Activated T-cell treated with anti-CD3 and anti-CD28 coated beads, Interleukin-2, amount 50 U/mL, for 48 hours (primary cell): ENCODE data around the gene CYP4A22.
A peak's percentile ranks its signal among the peaks of the same experiment; 100 is the strongest.
"Not testable (repeated sequence)": the region's sequence is repeated elsewhere in the genome, so short reads cannot be mapped to it uniquely, and the experiment has no call there.

Experiments used
- DNase-seq, 2 experiments: peaks; one replicate each; pipeline ENCODE4 v3.0.0-alpha.2; 2020

The CYP4A22 gene

DNA sequence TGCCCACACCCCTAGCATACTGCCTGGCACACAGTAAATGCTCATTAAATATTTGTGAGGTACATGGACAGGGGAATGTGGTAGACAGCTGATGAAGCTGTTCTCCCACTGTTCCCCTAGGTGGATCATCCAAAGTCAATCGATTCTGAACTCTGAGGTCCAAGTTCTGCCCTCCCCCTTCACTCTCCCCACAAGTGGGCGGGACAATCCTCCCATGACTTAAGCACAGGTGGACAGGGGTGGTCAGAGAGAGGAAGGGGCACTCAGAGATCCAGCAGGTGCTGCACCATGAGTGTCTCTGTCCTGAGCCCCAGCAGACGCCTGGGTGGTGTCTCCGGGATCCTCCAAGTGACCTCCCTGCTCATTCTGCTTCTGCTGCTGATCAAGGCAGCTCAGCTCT lies at the start of gene CYP4A22:
TSS of gene CYP4A22 (plus strand) at position 244 of the 400 bp plus-strand sequence. CDS start at position 289, 45 bp downstream.
- DNase-seq: no peak

- DNase-seq: peak in 1 of 2 experiments; percentile 18
These were observed 47.9 kb upstream of the CYP4A22 start for GRCh38 chr1:47089356-47089755.

DNA sequence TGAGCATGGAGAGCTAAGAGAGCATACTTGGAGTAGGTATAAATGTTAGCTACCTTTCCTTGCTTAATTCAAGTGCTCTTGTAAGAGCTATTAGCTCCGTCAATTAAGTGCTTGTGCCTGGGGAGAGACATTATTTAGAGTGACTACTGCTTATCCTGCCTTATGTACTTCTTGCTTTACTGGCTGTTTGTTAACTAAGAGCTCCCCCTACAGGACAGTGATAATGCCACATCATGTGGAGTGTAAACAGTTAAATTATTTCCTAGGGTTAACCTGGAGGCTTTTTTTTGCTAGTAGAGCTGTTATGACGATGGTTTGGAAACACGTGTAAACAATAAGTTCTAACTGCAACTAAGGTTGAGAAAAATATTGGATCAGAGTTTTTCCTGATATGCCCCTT lies 45.8 kb upstream of the CYP4A22 start:
- not testable (repeated sequence) for DNase-seq

DNA sequence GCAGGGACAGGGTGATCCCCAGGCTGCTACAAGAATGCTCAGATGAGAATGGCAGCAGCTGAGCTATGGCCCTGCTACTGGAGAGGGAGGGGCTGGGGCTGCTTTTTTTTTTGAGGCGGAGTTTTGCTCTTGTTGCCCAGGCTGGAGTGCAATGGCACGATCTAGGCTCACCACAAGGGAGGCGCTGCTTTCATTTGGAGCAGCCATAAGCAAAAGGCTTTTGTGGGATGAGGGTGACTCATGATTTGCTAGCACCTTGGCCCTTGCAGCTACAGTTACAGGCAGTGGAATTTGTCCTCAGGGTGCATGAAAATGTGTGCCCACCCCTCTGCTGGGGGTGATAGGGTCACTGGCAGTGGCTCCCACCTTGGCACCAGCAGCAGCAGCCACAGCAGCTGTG lies 32.4 kb upstream of the CYP4A22 start:
- DNase-seq: no peak

DNA sequence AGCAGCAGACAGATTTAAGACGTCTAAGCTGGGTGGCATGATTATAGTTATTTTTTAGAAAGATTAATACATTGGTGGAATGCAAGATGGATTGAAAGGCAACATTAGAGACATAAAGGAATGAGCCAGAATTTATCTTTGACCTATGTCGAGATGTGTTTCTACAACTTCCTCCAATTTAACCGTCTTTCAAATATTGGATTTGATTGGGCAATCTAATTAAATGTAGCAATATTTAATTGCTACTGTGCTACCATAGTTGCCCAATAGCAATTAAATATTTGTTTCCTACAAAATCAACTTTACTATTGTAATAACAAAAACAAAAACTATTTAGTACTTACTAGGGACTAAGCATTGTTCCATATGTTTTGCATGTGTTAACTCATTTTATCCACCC lies 30.4 kb upstream of the CYP4A22 start:
- no peak for DNase-seq

DNA sequence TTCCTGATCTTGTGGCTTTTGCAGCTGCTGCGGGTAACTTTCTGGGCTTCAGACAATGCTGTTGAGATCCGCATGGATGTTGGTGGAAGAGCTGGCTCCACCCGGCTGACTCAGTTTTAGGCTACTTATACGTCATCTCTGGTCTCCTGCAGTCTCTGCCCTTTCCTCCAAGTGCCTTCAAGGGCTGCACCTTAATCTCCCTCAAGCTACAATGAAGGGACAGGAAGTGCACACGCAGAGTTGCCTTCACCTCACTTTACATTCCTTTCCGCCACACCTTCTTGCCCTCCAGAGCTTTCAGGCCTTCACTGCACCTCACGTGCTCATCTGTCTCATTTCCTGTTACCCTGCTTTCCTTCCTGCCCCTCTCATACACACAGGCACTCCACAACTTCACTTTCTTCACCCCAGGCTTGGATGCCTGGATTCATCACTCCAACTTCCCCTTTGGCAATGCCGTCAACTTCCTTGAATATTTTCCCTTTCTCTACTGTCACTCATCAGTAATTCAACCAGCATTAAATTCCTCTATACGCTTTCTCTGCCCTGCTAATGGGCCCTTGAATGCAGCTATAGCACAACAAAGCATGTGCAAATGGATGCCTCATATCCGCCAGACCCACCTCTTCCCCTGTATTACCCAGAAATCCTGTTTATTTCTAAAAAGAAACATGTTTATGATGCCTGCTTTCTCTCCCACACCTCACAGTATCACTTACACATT lies 29.2 kb upstream of the CYP4A22 start:
- not testable (repeated sequence) for DNase-seq

GRCh38 chr1:47109482-47109881 lies 27.8 kb upstream of the CYP4A22 start:
- DNase-seq: not testable (repeated sequence)

GRCh38 chr1:47113178-47113577 lies 24.1 kb upstream of the CYP4A22 start:
- DNase-seq: no peak

DNA sequence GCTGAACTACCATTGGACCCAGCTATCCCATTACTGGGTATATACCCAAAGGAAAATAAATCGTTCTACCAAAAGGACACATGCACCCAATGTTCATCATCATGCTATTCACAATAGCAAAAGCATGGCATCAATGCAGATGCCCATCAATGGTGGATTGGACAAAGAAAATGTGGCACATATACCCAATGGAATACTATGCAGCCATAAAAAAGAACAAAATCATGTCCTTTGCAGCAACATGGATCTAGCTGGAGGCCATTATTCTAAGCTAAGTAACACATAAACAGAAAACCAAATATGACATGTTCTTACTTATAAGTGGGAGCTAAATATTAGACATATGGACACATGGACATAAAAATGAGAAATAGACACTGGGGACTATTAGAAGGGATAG lies 16.2 kb upstream of the CYP4A22 start:
- not testable (repeated sequence) for DNase-seq

GRCh38 chr1:47124834-47125233 lies 12.4 kb upstream of the CYP4A22 start:
- not testable (repeated sequence) for DNase-seq

DNA sequence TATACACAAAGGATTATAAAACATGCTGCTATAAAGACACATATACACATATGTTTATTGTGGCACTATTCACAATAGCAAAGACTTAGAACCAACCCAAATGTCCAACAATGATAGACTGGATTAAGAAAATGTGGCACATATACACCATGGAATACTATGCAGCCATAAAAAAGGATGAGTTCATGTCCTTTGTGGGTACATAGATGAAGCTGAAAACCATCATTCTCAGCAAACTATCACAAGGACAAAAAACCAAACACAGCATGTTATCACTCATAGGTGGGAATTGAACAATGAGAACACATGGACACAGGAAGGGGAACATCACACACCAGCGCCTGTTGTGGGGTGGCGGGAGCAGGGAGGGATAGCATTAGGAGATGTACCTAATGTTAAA lies 10.2 kb upstream of the CYP4A22 start:
- not testable (repeated sequence) for DNase-seq

- no peak for DNase-seq
These were observed 9.0 kb upstream of the CYP4A22 start for GRCh38 chr1:47128221-47128620.

GRCh38 chr1:47128854-47129253 lies 8.4 kb upstream of the CYP4A22 start:
- DNase-seq: not testable (repeated sequence)

GRCh38 chr1:47129489-47130230 lies 7.6 kb upstream of the CYP4A22 start:
- not testable (repeated sequence) for DNase-seq

GRCh38 chr1:47132665-47133064 lies 4.6 kb upstream of the CYP4A22 start:
- not testable (repeated sequence) for DNase-seq

GRCh38 chr1:47137925-47138615 lies 829 bp downstream of the CYP4A22 start:
- DNase-seq: no peak

- not testable (repeated sequence) for DNase-seq
These were observed 3.1 kb downstream of the CYP4A22 start for GRCh38 chr1:47140358-47140757.

DNA sequence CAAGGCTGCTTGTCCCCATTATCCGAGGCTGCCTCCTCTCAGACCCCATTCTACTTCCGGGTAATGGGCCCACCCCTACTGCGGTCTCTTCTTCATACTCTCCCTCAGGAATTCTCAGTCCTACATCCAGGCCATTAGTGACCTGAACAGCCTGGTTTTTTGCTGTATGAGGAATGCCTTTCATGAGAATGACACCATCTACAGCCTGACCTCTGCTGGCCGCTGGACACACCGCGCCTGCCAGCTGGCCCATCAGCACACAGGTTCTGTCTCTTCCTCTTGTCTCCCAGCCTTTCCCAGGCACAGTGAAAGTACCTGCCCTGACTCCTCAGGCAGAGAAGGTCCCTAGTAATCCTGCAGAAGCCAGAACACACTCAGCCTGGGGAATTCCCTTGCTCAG lies 6.4 kb downstream of the CYP4A22 start:
- not testable (repeated sequence) for DNase-seq

DNA sequence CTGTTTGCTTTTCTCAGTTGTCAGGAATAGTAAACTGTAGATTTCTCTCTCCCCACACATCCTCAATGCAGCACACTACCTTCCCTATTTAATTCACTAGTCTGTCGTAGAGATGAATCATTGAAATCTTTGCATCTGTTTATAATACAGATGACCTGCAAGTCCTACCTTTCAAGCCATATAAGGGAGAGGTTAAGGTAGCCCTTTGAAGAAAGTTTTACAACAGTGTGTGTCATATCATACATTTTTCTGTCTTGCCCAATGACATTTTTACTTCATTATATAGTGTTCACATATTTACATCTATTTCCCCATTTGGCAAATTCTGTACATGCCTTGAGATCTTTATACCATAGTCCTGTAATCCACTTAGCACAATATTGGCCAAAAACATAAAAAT lies 9.3 kb downstream of the CYP4A22 start:
- not testable (repeated sequence) for DNase-seq

- no peak for DNase-seq
These were observed 10.0 kb downstream of the CYP4A22 start for GRCh38 chr1:47147047-47147785.

GRCh38 chr1:47149162-47149561 lies 11.9 kb downstream of the CYP4A22 start:
- not testable (repeated sequence) for DNase-seq

DNA sequence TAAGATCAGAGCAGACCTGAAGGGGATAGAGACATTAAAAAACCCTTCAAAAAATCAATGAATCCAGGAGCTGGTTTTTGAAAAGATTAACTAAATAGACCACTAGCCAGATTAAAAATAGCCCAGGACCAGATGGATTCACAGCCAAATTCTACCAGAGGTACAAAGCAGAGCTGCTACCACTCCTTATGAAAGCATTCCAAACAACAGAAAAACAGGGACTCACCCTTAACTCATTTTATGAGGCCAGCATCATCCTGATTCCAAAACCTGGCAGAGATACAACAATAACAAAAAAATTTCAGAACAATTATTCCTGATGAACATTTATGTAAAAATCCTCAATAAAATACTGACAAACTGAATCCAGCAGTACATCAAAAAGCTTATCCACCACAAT lies 19.2 kb downstream of the CYP4A22 start:
- not testable (repeated sequence) for DNase-seq

GRCh38 chr1:47157957-47158356 lies 20.7 kb downstream of the CYP4A22 start:
- not testable (repeated sequence) for DNase-seq
